Endothelial cell (in vitro differentiated cells): ENCODE data around the gene EN1. TPM values are rescaled to one million over a fixed set of nuclear protein-coding genes. Genes with fewer than 3 reads are reported as not detected.

Experiments used
- DNase-seq: peaks from one replicate; pipeline ENCODE4 v3.0.0; 2021; ENCODE audit warnings: low spot score
- H3K27ac Mint-ChIP-seq: one replicate; pipeline ENCODE4 v1.8.0; 2021; ENCODE audit warnings: mixed read lengths, inconsistent platforms; ENCODE audit not compliant: unreplicated experiment
- H3K27me3 Mint-ChIP-seq: one replicate; pipeline ENCODE4 v1.8.0; 2021; ENCODE audit warnings: mild to moderate bottlenecking, moderate library complexity, mixed read lengths, inconsistent platforms; ENCODE audit not compliant: unreplicated experiment
- H3K36me3 Mint-ChIP-seq: one replicate; pipeline ENCODE4 v1.8.0; 2021; ENCODE audit warnings: mild to moderate bottlenecking, low read depth, mixed read lengths, inconsistent platforms; ENCODE audit not compliant: unreplicated experiment
- H3K4me1 Mint-ChIP-seq: one replicate; pipeline ENCODE4 v1.8.0; 2021; ENCODE audit warnings: mild to moderate bottlenecking, mixed read lengths, inconsistent platforms; ENCODE audit not compliant: unreplicated experiment
- H3K4me3 Mint-ChIP-seq: one replicate; pipeline ENCODE4 v1.8.0; 2021; ENCODE audit warnings: mild to moderate bottlenecking, mixed read lengths, inconsistent platforms; ENCODE audit not compliant: unreplicated experiment
- H3K9me3 Mint-ChIP-seq: one replicate; pipeline ENCODE4 v1.8.0; 2021; ENCODE audit warnings: mixed read lengths, inconsistent platforms; ENCODE audit not compliant: unreplicated experiment
- total RNA-seq: library from RNA; stranded (reverse); fragmentation: NEBNext Ultra II Directional; extraction: Animal tissue kit (Norgen Biotek cat#: 25700); gene quantifications from one replicate; pipeline ENCODE4 v1.2.1, GENCODE V29; 2021; ENCODE audit not compliant: unreplicated experiment
- TF ChIP-seq, protein P1 (sequence below): fragments of 200-600 bp; sonication (generic); IDR thresholded peaks from one replicate; pipeline ENCODE4 v1.5.0; 2021; ENCODE audit warnings: antibody characterized with exemption; ENCODE audit not compliant: unreplicated experiment

Gene EN1
- total RNA-seq, 1 donor from 2014 or later: 0.87 TPM

- Mint-ChIP-seq H3K27ac (no peak overlapping the region), H3K9me3 (no peaks in the 10 kb centered on the region), H3K4me1 (peaks cover 36% of the 10 kb centered on the region), H3K36me3 (peaks cover 5% of the 10 kb centered on the region), H3K4me3 (no peak overlapping the region), H3K27me3 (peaks cover 57% of the 10 kb centered on the region)
- no peak for DNase-seq
- TF ChIP-seq, protein P1, sequence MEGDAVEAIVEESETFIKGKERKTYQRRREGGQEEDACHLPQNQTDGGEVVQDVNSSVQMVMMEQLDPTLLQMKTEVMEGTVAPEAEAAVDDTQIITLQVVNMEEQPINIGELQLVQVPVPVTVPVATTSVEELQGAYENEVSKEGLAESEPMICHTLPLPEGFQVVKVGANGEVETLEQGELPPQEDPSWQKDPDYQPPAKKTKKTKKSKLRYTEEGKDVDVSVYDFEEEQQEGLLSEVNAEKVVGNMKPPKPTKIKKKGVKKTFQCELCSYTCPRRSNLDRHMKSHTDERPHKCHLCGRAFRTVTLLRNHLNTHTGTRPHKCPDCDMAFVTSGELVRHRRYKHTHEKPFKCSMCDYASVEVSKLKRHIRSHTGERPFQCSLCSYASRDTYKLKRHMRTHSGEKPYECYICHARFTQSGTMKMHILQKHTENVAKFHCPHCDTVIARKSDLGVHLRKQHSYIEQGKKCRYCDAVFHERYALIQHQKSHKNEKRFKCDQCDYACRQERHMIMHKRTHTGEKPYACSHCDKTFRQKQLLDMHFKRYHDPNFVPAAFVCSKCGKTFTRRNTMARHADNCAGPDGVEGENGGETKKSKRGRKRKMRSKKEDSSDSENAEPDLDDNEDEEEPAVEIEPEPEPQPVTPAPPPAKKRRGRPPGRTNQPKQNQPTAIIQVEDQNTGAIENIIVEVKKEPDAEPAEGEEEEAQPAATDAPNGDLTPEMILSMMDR: no peak
These were observed 5.7 kb upstream of the EN1 start for GRCh38 chr2:118853129-118853640.

GRCh38 chr2:118852605-118853128 lies 5.2 kb upstream of the EN1 start:
- Mint-ChIP-seq H3K4me1 (peaks cover 32% of the 10 kb centered on the region), H3K27me3 (peaks cover 54% of the 10 kb centered on the region), H3K36me3 (peaks cover 5% of the 10 kb centered on the region), H3K4me3 (no peak overlapping the region), H3K27ac (no peak overlapping the region), H3K9me3 (no peaks in the 10 kb centered on the region)
- TF ChIP-seq, protein P1: no peak
- peak; percentile 43 for DNase-seq

DNA sequence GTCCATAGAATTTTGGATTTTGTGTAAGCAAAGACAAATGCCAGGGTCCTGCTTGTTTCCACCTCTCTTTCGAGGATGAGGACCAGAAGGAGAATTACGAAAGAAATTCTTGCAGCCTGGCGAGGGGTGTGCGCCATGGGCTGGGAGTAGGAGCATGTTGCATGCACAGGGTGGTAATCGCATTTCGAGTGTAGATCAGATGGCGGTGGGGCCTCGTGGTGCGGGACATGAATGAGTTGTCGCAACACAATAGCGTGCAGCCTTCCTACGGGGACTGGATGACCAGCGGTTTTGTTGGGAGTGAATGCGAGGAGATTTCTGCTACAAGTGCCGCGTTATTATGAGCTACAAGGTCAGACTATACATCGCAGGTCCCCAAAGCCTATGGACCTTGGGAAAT lies 4.2 kb upstream of the EN1 start:
- Mint-ChIP-seq H3K36me3 (peaks cover 5% of the 10 kb centered on the region), H3K9me3 (no peaks in the 10 kb centered on the region), H3K27me3 (peaks cover 57% of the 10 kb centered on the region), H3K4me1 (peaks cover 35% of the 10 kb centered on the region), H3K27ac (peak overlapping the region; percentile 68), H3K4me3 (no peak overlapping the region)
- TF ChIP-seq, protein P1: no peak
- no peak for DNase-seq

- Mint-ChIP-seq H3K4me3 (no peak overlapping the region), H3K27ac (no peak overlapping the region), H3K27me3 (peaks cover 54% of the 10 kb centered on the region)
These were observed 3.5 kb upstream of the EN1 start for GRCh38 chr2:118850901-118851415.

More at GRCh38 chr2:118850901-118851415, 3.5 kb upstream of the EN1 start:
- DNase-seq: no peak
- Mint-ChIP-seq H3K36me3 (peaks cover 5% of the 10 kb centered on the region), H3K9me3 (no peaks in the 10 kb centered on the region), H3K4me1 (peaks cover 36% of the 10 kb centered on the region)
- TF ChIP-seq, protein P1: no peak
